DMS153 treated with DMSO at 0.1 percent for 48 hours (cell line): ENCODE data around the gene DMXL1.
"Not testable (repeated sequence)": the region's sequence is repeated elsewhere in the genome, so short reads cannot be mapped to it uniquely, and the experiment has no call there.

Experiments
- DNase-seq: peaks from one replicate; lab custom pipeline; 2025; ENCODE audit not compliant: unreplicated experiment; lab: John Stamatoyannopoulos, UW

The DMXL1 gene

DNA sequence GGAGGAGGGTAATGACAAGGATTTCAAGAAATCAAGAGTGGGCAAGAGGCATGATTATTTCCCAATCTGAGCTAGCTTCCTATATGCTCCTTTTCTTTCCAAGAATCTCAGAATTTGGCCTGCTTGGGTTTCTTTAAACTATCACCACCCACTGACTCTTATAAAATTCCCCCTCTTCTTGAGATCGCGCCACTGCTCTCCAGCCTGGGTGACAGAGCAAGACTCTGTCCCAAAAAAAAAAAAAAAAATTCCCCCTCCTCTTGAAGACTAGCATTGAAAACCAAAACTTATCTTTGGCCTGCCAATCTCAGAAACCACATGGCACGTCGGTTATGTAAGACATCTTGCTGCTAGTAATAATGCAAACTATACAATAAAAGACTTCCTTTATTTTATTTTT is 3.4 kb upstream of the DMXL1 start:
- DNase-seq = no peak

- DNase-seq = no peak
Observed at GRCh38 chr5:119070578-119070827, 384 bp upstream of the DMXL1 start.

DNA sequence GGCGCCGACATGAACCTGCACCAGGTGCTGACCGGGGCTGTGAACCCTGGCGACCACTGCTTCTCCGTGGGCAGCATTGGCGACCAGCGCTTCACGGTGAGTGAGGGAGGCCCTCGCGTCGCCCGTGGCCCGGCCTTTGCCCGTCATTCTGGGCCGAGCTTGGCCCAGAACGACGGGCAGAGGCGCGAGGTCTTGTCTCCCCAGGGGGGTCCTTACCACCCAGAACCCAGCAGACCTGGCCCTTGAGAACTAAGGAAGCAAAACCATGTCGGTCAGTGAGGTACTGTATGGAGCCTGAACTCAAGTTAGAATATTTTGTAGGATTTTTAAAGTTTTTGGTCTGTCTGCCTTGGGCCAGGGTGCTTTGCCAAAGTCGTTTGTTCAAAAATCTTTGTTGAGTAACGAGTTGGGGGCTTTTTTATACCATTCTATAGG is 691 bp downstream of the DMXL1 start:
- DNase-seq = no peak

DNA sequence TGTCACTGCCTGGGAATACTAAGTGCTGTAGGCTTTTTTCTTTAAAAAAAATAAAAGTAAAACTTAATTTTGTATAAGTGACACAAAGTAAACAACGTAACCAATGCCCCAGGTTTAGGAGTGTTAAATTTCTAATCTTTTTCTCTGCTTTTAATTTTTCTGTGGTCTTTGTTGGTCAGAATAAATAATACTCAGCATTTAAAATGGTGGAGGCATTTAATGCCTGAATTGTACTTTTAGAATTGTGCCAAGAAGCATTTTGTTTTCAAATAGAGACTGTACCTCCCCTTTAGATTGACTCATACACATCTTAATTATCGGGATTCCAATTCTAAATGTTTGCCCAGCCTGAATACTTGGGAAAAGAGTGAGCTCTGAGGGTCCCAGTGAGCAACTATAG is 1.6 kb downstream of the DMXL1 start:
- no peak for DNase-seq

DNA sequence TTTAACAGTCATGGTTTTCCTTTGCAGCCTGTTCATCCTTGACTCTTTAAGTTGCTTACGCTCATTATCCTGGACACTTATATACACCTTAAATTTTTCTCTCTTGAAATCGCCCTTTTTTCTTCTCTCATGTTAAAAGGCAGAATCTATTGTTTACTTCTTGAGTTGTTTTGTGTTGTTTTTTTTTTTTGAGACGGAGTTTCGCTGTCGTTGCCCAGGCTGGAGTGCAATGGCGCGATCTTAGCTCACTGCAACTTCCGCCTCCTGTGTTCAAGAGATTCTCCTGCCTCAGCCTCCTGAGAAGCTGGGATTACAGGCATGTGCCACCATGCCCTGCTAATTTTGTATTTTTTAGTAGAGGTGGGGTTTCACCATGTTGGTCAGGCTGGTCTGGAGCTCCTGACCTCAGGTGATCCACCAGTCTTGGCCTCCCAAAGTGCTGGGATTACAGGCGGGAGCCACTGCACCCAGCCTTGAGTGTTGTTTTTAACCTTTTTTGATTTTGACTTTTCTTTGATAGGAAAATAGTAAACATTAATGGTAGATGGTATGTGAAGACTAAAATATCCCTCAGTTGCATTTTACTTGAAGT is 3.0 kb downstream of the DMXL1 start:
- DNase-seq = not testable (repeated sequence)

DNA sequence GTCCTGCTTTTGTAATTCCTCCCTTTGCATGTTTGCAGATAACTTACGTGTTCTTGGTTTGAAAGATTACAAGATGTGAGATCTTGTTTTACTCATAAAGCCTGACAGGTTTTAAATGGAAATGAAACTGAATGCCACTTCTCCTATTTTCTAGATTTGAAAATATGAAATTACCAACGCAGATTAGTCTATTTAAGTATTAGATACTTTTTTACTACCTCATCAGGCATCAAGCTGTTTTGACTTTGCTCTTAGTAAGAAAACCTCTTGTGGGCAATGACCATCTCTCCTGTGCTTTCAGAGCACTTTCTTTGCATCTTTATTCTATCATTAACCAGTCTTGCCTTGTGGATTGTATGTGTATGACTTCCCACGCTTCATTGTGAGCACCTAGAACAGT is 3.5 kb downstream of the DMXL1 start:
- no peak for DNase-seq

DNA sequence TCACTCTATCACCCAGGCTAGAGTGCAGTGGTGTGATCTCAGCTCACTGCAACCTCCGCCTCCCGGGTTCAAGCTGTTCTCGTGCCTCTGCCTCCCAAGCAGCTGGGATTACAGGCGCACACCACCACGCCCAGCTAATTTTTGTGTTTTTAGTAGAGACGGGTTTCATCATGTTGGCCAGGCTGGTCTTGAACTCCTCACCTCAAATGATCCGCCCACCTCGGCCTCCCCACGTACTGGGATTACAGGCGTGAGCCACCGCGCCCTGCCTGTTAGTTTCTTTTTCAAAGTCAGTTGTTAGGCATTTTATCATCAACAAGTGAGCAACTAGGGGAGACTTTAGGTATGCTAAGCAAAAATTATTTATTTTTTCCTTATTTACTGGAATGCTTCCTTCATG is 4.4 kb downstream of the DMXL1 start:
- DNase-seq = not testable (repeated sequence)

DNA sequence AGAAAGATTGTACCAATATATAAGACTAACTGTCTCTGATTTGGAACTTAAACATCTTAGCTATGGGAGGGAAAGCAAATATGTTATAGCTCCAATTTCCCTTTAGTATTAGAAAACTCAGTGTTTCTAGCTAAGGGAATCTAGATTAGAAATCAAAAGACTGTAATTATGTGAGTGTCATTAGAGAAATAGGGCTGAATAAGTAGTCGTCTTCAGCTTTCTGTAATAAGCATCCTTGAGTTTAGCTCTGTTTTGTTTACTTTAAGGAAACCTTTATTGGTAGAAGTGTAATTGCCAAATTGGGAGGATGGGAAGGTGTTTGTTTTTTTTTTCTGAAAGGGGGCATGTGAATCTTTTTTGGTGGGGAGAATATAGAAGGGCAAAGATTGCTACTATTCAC is 5.2 kb downstream of the DMXL1 start:
- no peak for DNase-seq

GRCh38 chr5:119077444-119077843 is 6.6 kb downstream of the DMXL1 start:
- no peak for DNase-seq

GRCh38 chr5:119078071-119078846 is 7.4 kb downstream of the DMXL1 start:
- DNase-seq = no peak

DNA sequence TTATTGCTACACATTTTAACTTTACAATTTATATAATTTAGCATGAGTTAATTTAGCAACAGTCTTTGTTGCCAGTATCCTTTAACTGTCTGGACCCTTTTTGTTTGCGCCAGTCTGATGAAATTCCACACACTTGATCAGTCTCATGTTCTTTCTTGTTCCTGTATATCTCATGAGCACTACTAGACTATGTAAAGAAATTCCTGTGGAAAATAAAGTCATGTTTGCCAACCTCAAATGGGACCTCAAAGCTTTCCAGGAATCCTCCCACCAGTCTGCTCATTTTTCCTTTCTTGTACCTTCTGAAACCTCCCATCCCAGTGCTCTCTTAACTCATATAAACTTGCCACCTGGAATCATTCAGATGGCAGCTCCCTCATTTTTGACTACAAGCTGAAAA is 8.0 kb downstream of the DMXL1 start:
- no peak for DNase-seq

DNA sequence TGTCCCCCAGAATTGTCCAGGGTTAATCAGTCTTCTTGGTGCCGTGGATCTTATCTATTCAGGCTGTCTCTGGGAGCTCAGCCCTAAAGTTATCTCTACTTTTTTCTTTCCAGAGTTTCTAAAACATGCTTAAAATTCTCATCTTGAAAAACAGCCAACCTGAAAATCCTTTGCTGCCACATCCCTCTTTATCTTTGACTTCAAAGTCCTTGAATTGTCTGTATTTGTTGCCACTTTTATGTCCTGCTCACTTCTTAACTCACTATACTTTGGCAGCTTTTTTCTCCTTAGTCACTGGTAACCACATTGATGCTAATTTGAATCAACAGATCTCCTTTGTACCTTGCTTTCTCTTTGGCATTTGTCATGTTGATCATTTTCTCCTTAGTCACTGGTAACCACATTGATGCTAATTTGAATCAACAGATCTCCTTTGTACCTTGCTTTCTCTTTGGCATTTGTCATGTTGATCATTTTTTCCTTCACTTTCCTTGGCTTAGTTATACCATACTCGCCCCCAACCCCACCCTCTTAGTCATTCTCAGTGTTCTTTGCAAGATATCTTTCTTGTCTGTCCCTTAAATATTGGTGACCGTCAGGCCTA is 8.5 kb downstream of the DMXL1 start:
- DNase-seq = no peak

DNA sequence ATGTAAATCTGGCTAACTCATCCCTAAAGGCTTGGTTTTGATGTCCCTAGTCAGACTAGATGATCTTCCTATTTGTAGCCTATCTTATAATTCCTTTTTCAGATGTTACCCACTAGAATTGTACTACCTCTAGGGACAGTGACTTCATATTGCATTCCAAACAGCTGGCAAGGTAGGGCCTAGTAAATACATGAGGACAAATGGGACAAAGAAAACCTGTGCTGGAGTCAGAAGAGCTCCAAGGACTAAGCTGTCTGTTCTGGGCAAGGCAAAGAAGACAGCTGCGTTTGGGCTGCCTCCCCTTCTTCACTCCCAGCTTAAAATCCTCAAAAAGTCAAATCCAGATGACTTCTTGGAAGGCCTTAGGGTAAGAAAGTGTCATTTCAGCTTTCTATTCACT is 10.0 kb downstream of the DMXL1 start:
- DNase-seq = no peak

DNA sequence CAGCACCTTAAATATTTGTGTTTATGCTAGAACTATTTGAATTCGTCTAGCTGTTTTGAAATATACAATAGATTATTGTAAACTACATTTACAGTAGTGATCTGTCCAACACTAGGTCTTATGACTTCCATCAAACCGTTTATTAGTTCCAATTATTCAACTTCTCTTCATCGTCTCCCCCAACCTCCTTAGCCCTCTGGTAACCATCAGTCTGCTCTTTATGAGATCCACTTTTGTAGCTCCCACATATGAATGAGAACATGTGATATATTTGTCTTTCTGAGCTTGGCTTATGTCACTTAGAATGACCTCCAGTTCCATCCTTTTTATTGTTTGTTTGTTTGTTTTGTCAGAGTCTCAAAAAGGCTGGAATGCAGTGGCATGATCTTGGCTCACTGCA is 11.8 kb downstream of the DMXL1 start:
- DNase-seq = no peak

DNA sequence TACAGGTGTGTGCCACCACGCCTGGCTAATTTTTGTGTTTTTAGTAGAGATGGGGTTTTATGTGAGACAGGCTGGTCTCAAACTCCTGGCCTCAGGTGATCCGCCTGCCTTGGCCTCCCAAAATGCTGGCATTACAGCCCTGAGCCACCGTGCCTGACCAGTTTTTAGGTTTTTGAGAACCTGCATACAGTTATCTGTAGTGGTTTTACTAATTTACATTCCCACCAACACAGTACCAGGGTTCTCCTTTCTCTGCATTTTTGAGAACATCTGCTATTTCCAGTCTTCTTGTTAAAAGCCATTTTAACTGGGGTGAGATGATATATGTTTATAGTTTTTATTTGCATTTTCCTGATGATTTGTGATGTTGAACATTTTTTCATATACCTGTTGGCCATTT is 12.8 kb downstream of the DMXL1 start:
- DNase-seq = no peak

- no peak for DNase-seq
Observed at GRCh38 chr5:119088438-119088837, 17.6 kb downstream of the DMXL1 start.

GRCh38 chr5:119095611-119096010 is 24.7 kb downstream of the DMXL1 start:
- no peak for DNase-seq

DNA sequence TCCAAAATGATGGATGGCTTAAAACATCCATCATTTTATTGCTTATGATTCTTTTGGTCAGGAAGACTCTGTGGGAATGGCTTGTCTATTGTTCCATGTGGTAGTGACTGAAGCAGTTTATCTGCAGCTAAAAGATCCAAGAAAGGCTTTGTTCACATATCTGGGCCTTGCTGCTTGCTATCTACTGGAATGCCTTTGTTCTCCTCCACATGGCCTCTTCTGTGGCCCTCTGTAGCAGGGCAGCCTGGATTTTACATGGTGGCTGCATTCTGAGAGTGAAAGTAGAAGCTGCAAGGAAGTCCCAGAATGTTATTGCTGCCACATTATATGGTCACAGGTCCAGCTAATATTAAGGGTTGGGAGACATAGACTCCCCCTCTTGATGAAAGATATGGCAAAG is 35.1 kb downstream of the DMXL1 start:
- no peak for DNase-seq

DNA sequence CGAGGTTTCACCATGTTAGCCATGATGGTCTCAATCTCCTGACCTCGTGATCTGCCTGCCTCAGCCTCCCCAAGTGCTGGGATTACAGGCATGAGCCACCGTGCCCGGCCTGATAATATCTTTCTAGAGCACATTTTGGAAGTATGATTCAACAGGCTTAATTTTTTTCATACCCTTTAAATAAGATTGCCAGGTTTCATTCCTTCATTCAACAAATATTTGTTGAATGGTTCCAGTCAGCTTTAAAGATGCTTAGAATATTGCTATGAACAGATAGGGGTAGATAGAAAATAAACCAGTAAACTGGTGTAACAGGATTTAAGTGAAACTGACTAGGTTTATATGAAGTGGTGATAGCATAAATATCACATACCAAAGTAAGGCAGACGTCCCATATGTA is 41.3 kb downstream of the DMXL1 start:
- no peak for DNase-seq

- no peak for DNase-seq
Observed at GRCh38 chr5:119117237-119117636, 46.4 kb downstream of the DMXL1 start.

GRCh38 chr5:119118000-119118399 is 47.1 kb downstream of the DMXL1 start:
- no peak for DNase-seq

DNA sequence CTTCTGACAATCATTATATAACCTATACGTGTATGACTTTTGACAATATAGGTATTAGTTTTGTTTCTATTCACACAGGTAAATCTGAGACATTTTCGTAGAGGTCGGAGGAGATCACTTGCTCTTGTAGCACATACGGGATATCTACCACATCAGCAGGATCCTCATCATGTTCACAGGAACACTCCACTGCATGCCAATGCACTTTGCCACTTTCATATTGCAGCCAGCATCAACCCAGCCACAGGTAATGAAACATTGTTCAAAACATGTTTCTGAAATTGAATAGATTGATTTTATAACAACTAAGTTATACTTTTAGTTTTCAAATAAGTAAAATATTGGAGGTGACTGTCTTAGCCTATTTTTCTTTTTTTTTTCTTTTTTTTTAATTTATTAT is 50.0 kb downstream of the DMXL1 start:
- no peak for DNase-seq

DNA sequence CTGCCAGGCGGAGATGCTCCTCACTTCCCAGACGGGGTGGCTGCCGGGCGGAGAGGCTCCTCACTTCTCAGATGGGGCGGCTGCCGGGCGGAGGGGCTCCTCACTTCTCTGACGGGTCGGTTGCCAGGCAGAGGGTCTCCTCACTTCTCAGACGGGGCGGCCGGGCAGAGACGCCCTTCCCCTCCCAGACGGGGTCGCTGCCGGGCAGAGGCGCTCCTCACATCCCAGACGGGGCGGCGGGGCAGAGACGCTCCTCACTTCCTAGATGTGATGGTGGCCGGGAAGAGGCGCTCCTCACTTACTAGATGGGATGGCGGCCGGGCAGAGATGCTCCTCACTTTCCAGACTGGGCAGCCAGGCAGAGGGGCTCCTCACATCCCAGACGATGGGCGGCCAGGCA is 51.6 kb downstream of the DMXL1 start:
- not testable (repeated sequence) for DNase-seq
